Heart right ventricle (tissue), 16 donors: Measurements from ENCODE around the gene LHB. TPM values are rescaled to one million over a fixed set of nuclear protein-coding genes. Genes with fewer than 3 reads are reported as not detected.

Source experiments
- ATAC-seq, 8 donors: fragments of 200-7000 bp; cut with Tn5 transposase; one replicate each; pipeline ENCODE4 v1.9.1; 2020; ENCODE audit warnings: mild to moderate bottlenecking in 8 of 8, moderate library complexity in 8 of 8, moderate number of reproducible peaks in 1 of 8
- DNase-seq, 2 donors: peaks; one replicate each; pipeline ENCODE4 v3.0.0-alpha.2; 2020
- H3K27ac ChIP-seq, 10 donors: fragments of 200-600 bp; sonication (generic) in 2 of 10; one replicate each; pipeline versions ENCODE4 v1.5.0 to v1.8.0; 2020 to 2022; ENCODE audit warnings: mild to moderate bottlenecking in 3 of 10
- H3K27me3 ChIP-seq, 7 donors: fragments of 200-600 bp; one replicate each; pipeline ENCODE4 v1.8.0; 2021 to 2022; ENCODE audit warnings: mild to moderate bottlenecking in 2 of 7
- H3K36me3 ChIP-seq, 9 donors: fragments of 200-600 bp; sonication (generic) in 1 of 9; one replicate each; pipeline versions ENCODE4 v1.5.0 to v1.8.0; 2020 to 2022; ENCODE audit warnings: mild to moderate bottlenecking in 2 of 9
- H3K4me1 ChIP-seq, 9 donors: fragments of 200-600 bp; sonication (generic) in 1 of 9; one replicate each; pipeline versions ENCODE4 v1.5.0 to v1.8.0; 2020 to 2022; ENCODE audit warnings: mild to moderate bottlenecking in 4 of 9
- H3K4me3 ChIP-seq, 10 donors: fragments of 200-600 bp; sonication (generic) in 2 of 10; one replicate each; pipeline versions ENCODE4 v1.5.0 to v1.8.0; 2020 to 2022; ENCODE audit warnings: mild to moderate bottlenecking in 7 of 10, moderate library complexity in 2 of 10
- H3K9me3 ChIP-seq, 11 donors: fragments of 200-600 bp in 10 of 11; sonication (generic) in 2 of 11; one replicate each; pipeline versions ENCODE4 v1.5.0 to v1.8.0; 2013 to 2022; ENCODE audit warnings: mild to moderate bottlenecking in 2 of 11, control low read depth in 1 of 11, moderate library complexity in 1 of 11
- CTCF ChIP-seq, 9 donors: fragments of 200-600 bp; sonication (generic) in 2 of 9; IDR thresholded peaks; one replicate each; pipeline versions ENCODE4 v1.5.0 to v1.8.0; 2021 to 2022; ENCODE audit warnings: antibody characterized with exemption in 9 of 9, mild to moderate bottlenecking in 5 of 9, moderate library complexity in 1 of 9
- WGBS, 2 donors: extraction: QIAGEN DNeasy Blood & Tissue Kit; methylation state at CpG; one replicate each; pipeline ENCODE4 v1.1.7; 2013; ENCODE audit warnings: inconsistent platforms in 1 of 2; 5-methylcytosine and 5-hydroxymethylcytosine counted together
- intact Hi-C, 10 donors: fragments of 100-400 bp; cut with DNase I; formaldehyde crosslinking; loops; one replicate each; pipeline versions ENCODE4 v1.11.1 to v1.14.2; 2022
- polyA plus RNA-seq, 2 donors: library from polyadenylated mRNA; stranded (reverse); fragments of 200-250 nt; gene quantifications; one replicate each; pipeline ENCODE4 v1.2.3, GENCODE V29; 2013
- total RNA-seq, 10 donors: library from RNA; stranded (reverse); fragmentation: NEBNext Ultra II Directional in 3 of 10; extraction: Animal tissue kit (Norgen Biotek cat#: 25700) in 3 of 10; gene quantifications; one replicate each; pipeline versions ENCODE4 v1.2.1 to v1.2.4, GENCODE V29; 2021 to 2023
- donor health status: Arrhythmogenic right ventricular cardiomyopathy.
- donor health status: ischemic (EF 13 %, LVEDD 7.1; RV severe dilation, severe dysfunction).
- donor health status: healthy with polysubstance abuse.
- donor health status: DM: no; HTN: yes; CAD: no.
- donor health status: DM: no; HTN: no; CAD: no.
- donor health status: ischemic (EF 25% LVEDD 6.9; RV normal size, moderate dysfunction).
- donor health status: ischemic (EF 25% LVEDD 5.7; RV mildly dilated, moderate dysfunction).
- donor health status: healthy.
- donor health status: DM: yes; HTN: yes; CAD: no.
- donor health status: Ischemic cardiomyopathy.
- donor health status: ischemic (EF 35%, LVEDD 5.7; RV mildly dilated, moderate dysfunction).
- donor health status: nonischemic (EF 11% LVEDD 7.7; RV severe dilation, severe dysfunction).
- donor health status: DM: yes; HTN: yes; CAD: no.
- donor health status: PGD.
- donor health status: ischemic (EF 29% LVEDD 5.4; RV normal size, mild dysfunction).
- donor health status: nonischemic (EF 23%, LVEDD 6.1; RV moderate dilation, normal function).

The LHB gene
- total and polyA plus RNA-seq, 12 donors = not detected

- intact Hi-C loops = no loop called here
- Histone ChIP-seq H3K36me3 (no peaks in the 10 kb centered on the region), H3K4me1 (peaks cover 0 to 22% (median 9%) of the 10 kb centered on the region in 9 donors), H3K27me3 (peaks cover 0 to 83% (median 47%) of the 10 kb centered on the region in 7 donors), H3K9me3 (no peaks in the 10 kb centered on the region), H3K4me3 (no peak overlapping the region), H3K27ac (no peak overlapping the region)
- no peak for TF ChIP-seq CTCF (IDR thresholded peaks at IDR 0.05)
- 47 to 54% methylated on average over 10 of the region's 10 CpGs for WGBS, 2 donors
- ATAC-seq = peak in 3 of 8 donors; percentile 10 to 47 (median 28)
- no peak for DNase-seq
Observed at GRCh38 chr19:49064029-49064629, 47.2 kb upstream of the LHB start.

GRCh38 chr19:49061445-49061844 lies 44.6 kb upstream of the LHB start:
- Histone ChIP-seq H3K27ac (no peak overlapping the region), H3K4me3 (no peak overlapping the region), H3K36me3 (no peaks in the 10 kb centered on the region), H3K27me3 (peaks cover 0 to 86% (median 54%) of the 10 kb centered on the region in 7 donors), H3K9me3 (no peaks in the 10 kb centered on the region), H3K4me1 (peaks cover 0 to 39% (median 22%) of the 10 kb centered on the region in 9 donors)
- DNase-seq (no peak), ATAC-seq (no peak)
- WGBS, 2 donors = 81 to 86% methylated on average over 25 of the region's 25 CpGs
- intact Hi-C loops = no loop called here
- no peak for TF ChIP-seq CTCF (IDR thresholded peaks at IDR 0.05)

GRCh38 chr19:49061000-49061399 lies 44.1 kb upstream of the LHB start:
- no peak for DNase-seq
- Histone ChIP-seq H3K36me3 (no peaks in the 10 kb centered on the region), H3K27me3 (peaks cover 0 to 86% (median 54%) of the 10 kb centered on the region in 7 donors), H3K9me3 (no peaks in the 10 kb centered on the region), H3K4me1 (peaks cover 0 to 42% (median 26%) of the 10 kb centered on the region in 9 donors), H3K4me3 (no peak overlapping the region), H3K27ac (no peak overlapping the region)
- no peak for TF ChIP-seq CTCF (IDR thresholded peaks at IDR 0.05)
- WGBS, 2 donors = 99 to 100% methylated on average over 2 of the region's 2 CpGs
- no peak for ATAC-seq
- intact Hi-C loops = no loop called here

- TF ChIP-seq CTCF (IDR thresholded peaks at IDR 0.05) = no peak
- Histone ChIP-seq H3K9me3 (no peaks in the 10 kb centered on the region), H3K4me3 (no peak overlapping the region), H3K27me3 (peaks cover 0 to 77% (median 39%) of the 10 kb centered on the region in 7 donors), H3K36me3 (no peaks in the 10 kb centered on the region), H3K27ac (no peak overlapping the region), H3K4me1 (peaks cover 0 to 26% (median 23%) of the 10 kb centered on the region in 9 donors)
- DNase-seq = no peak
- ATAC-seq = no peak
- intact Hi-C loops = no loop called here
- 53 to 59% methylated on average over 9 of the region's 9 CpGs for WGBS, 2 donors
Observed at GRCh38 chr19:49059053-49059452, 42.2 kb upstream of the LHB start.
